Measurements from ENCODE around the gene STX12. TPM values are rescaled to one million over a fixed set of nuclear protein-coding genes. Genes with fewer than 3 reads are reported as not detected.
"Not testable (repeated sequence)": the region's sequence is repeated elsewhere in the genome, so short reads cannot be mapped to it uniquely, and the experiment has no call there.

STX12 gene
- total RNA-seq, 1 experiment from 2014 or later: 19.6 TPM

DNA sequence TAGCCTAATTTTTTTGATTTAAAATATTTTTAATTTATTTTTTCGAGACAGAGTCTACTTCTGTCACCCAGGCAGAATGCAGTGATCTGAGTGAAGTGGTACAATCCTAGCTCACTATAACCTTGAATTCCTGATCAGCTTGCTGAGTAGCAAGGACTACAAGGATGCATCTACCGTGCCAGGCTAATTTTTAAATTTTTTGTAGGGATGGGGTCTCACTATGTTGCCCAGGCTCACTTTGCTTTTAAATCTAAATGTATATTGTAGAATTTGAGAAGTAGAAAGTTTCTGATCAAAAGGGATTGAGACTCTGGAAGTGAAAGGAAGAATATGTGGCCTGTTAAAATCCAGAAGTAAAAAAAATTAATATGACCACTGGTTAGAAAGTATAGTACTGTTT, 1.6 kb downstream of the STX12 start:
- H3K36me3 ChIP-seq (ENCODE audit: control insufficient read depth, insufficient read depth, low read length): no peaks in the 10 kb centered on the region
- Mint-ChIP-seq H3K27ac (ENCODE audit: unreplicated experiment) (no peak overlapping the region), H3K36me3 (ENCODE audit: insufficient read depth, unreplicated experiment) (peaks cover 9% of the 10 kb centered on the region), H3K27me3 (ENCODE audit: insufficient read depth, unreplicated experiment) (no peaks in the 10 kb centered on the region), H3K9me3 (ENCODE audit: unreplicated experiment) (no peaks in the 10 kb centered on the region), H3K4me1 (ENCODE audit: low read depth, unreplicated experiment) (no peaks in the 10 kb centered on the region), H3K4me3 (ENCODE audit: unreplicated experiment) (no peak overlapping the region)
- no peaks in the 10 kb centered on the region for H3K4me1 ChIP-seq
- TF ChIP-seq, protein P1, sequence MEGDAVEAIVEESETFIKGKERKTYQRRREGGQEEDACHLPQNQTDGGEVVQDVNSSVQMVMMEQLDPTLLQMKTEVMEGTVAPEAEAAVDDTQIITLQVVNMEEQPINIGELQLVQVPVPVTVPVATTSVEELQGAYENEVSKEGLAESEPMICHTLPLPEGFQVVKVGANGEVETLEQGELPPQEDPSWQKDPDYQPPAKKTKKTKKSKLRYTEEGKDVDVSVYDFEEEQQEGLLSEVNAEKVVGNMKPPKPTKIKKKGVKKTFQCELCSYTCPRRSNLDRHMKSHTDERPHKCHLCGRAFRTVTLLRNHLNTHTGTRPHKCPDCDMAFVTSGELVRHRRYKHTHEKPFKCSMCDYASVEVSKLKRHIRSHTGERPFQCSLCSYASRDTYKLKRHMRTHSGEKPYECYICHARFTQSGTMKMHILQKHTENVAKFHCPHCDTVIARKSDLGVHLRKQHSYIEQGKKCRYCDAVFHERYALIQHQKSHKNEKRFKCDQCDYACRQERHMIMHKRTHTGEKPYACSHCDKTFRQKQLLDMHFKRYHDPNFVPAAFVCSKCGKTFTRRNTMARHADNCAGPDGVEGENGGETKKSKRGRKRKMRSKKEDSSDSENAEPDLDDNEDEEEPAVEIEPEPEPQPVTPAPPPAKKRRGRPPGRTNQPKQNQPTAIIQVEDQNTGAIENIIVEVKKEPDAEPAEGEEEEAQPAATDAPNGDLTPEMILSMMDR (IDR thresholded peaks at IDR 0.05; ENCODE audit: insufficient read depth in 1 of 2, low read depth in 1 of 2, low read length in 1 of 2, severe bottlenecking in 1 of 2, unreplicated experiment in 1 of 2): no peak
- ChIA-PET POLR2A (no interaction called here), CTCF (no interaction called here)
- DNase-seq: no peak
- H3K9me3 ChIP-seq: no peaks in the 10 kb centered on the region
- no peaks in the 10 kb centered on the region for H3K27me3 ChIP-seq (replicated peaks; ENCODE audit: control insufficient read depth, insufficient read depth, low read length)
- intact Hi-C loops (cut with micrococcal nuclease; ENCODE audit: unreplicated experiment): no loop called here
- H3K4me3 ChIP-seq (ENCODE audit: low read depth, low read length): no peak overlapping the region
- BruUV-seq (replicated peaks): no TSS peak

DNA sequence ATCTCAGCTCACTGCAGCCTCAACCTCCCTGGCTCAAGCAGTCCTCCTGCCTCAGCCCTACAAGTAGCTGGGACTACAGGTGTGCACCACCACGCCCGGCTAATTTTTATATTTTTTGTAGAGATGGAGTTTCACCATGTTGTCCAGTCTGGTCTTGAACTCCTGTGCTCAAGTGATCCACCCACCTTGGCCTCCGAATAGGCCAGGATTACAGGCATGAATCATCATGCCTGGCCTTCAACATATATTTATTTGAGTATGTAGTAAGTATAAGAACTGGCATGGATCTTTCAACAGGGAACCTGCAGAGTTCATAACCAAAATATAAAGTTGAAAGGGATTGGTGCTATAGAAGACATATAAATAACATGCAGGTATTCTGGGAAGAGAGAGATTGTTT, 2.3 kb downstream of the STX12 start:
- H3K36me3 Mint-ChIP-seq (ENCODE audit: insufficient read depth, unreplicated experiment); H3K4me1 ChIP-seq; H3K36me3 ChIP-seq (ENCODE audit: control insufficient read depth, insufficient read depth, low read length); H3K4me1 Mint-ChIP-seq (ENCODE audit: low read depth, unreplicated experiment); intact Hi-C loops (cut with micrococcal nuclease; ENCODE audit: unreplicated experiment); DNase-seq; CTCF ChIA-PET; H3K27me3 Mint-ChIP-seq (ENCODE audit: insufficient read depth, unreplicated experiment); H3K27me3 ChIP-seq (replicated peaks; ENCODE audit: control insufficient read depth, insufficient read depth, low read length); POLR2A ChIA-PET; H3K9me3 Mint-ChIP-seq (ENCODE audit: unreplicated experiment); H3K9me3 ChIP-seq; BruUV-seq (replicated peaks); H3K4me3 Mint-ChIP-seq (ENCODE audit: unreplicated experiment); H3K4me3 ChIP-seq (ENCODE audit: low read depth, low read length); H3K27ac Mint-ChIP-seq (ENCODE audit: unreplicated experiment): not testable (repeated sequence)

DNA sequence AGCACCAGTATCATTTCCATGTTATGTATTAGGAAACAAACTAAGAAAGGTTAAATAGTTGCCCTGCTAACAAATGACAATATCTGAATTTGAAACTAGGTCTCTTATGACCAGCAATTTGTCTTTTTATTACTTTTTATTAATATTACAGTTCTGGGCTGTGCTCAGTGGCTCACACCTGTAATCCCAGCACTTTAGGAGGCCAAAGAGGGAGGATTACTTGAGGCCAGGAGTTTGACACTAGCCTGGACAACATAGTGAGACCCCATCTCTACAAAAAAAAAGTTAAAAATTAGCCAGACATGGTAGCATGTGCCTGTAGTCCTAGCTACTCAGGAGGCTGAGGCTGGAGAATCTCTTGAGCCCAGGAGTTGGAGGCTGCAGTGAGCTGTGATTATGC, 3.3 kb downstream of the STX12 start:
- H3K4me1 ChIP-seq; H3K27ac Mint-ChIP-seq (ENCODE audit: unreplicated experiment); H3K36me3 Mint-ChIP-seq (ENCODE audit: insufficient read depth, unreplicated experiment); H3K27me3 ChIP-seq (replicated peaks; ENCODE audit: control insufficient read depth, insufficient read depth, low read length); H3K4me3 ChIP-seq (ENCODE audit: low read depth, low read length); POLR2A ChIA-PET; CTCF ChIA-PET; BruUV-seq (replicated peaks); H3K36me3 ChIP-seq (ENCODE audit: control insufficient read depth, insufficient read depth, low read length); H3K9me3 ChIP-seq; H3K4me3 Mint-ChIP-seq (ENCODE audit: unreplicated experiment); DNase-seq; intact Hi-C loops (cut with micrococcal nuclease; ENCODE audit: unreplicated experiment); H3K27me3 Mint-ChIP-seq (ENCODE audit: insufficient read depth, unreplicated experiment); H3K4me1 Mint-ChIP-seq (ENCODE audit: low read depth, unreplicated experiment); H3K9me3 Mint-ChIP-seq (ENCODE audit: unreplicated experiment): not testable (repeated sequence)

DNA sequence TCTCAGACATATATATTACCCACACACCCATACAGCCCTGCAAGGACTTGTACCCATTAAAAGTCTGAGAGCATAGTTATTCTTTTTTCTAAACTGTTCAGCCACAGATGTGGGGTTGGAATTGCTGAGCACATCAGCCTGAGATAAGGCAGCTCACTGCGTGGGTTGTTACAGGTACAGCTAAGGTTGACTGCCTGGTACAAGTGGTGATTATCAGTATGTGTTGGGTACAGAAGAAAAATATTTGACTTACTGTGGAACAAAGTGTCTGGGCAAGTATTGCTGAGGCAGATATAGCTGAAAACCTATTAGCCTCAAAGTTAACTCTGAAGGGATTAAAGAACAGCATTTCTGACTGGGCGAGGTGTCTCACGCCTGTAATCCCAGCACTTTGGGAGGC, 5.0 kb downstream of the STX12 start:
- POLR2A ChIA-PET: no interaction called here
- Histone ChIP-seq H3K27me3 (replicated peaks; ENCODE audit: control insufficient read depth, insufficient read depth, low read length) (no peaks in the 10 kb centered on the region), H3K9me3 (no peaks in the 10 kb centered on the region), H3K4me3 (ENCODE audit: low read depth, low read length) (no peak overlapping the region), H3K4me1 (no peaks in the 10 kb centered on the region; the same call in 1 of the 2 replicates), H3K36me3 (ENCODE audit: control insufficient read depth, insufficient read depth, low read length) (no peaks in the 10 kb centered on the region)
- no peak for DNase-seq
- Mint-ChIP-seq H3K36me3 (ENCODE audit: insufficient read depth, unreplicated experiment) (peaks cover 1% of the 10 kb centered on the region), H3K9me3 (ENCODE audit: unreplicated experiment) (no peaks in the 10 kb centered on the region), H3K27me3 (ENCODE audit: insufficient read depth, unreplicated experiment) (no peaks in the 10 kb centered on the region), H3K4me3 (ENCODE audit: unreplicated experiment) (no peak overlapping the region), H3K4me1 (ENCODE audit: low read depth, unreplicated experiment) (no peaks in the 10 kb centered on the region), H3K27ac (ENCODE audit: unreplicated experiment) (no peak overlapping the region)
- BruUV-seq (replicated peaks): no TSS peak
- intact Hi-C loops (cut with micrococcal nuclease; ENCODE audit: unreplicated experiment): no loop called here
- TF ChIP-seq, protein P1 (IDR thresholded peaks at IDR 0.05; ENCODE audit: insufficient read depth in 1 of 2, low read depth in 1 of 2, low read length in 1 of 2, severe bottlenecking in 1 of 2, unreplicated experiment in 1 of 2): no peak
- CTCF ChIA-PET: no interaction called here

All from Caco-2 (cell line).